ENCODE data around the gene ZNF474. TPM values are rescaled to one million over a fixed set of nuclear protein-coding genes. Genes with fewer than 3 reads are reported as not detected.
A peak's percentile ranks its signal among the peaks of the same experiment; 100 is the strongest.
"Not testable (repeated sequence)": the region's sequence is repeated elsewhere in the genome, so short reads cannot be mapped to it uniquely, and the experiment has no call there.

Gene ZNF474
- total and polyA plus RNA-seq, 2 donors from 2014 or later, result 0.38 TPM; not detected in 1

- no peak overlapping the region for H3K9ac ChIP-seq (ENCODE audit: low read length in 3 of 3)
- intact Hi-C loops (cut with DNase I), result no loop called here
- H3K27ac ChIP-seq (ENCODE audit: low read depth in 2 of 2, low read length in 2 of 2), result no peak overlapping the region
- TF ChIP-seq, protein P1, sequence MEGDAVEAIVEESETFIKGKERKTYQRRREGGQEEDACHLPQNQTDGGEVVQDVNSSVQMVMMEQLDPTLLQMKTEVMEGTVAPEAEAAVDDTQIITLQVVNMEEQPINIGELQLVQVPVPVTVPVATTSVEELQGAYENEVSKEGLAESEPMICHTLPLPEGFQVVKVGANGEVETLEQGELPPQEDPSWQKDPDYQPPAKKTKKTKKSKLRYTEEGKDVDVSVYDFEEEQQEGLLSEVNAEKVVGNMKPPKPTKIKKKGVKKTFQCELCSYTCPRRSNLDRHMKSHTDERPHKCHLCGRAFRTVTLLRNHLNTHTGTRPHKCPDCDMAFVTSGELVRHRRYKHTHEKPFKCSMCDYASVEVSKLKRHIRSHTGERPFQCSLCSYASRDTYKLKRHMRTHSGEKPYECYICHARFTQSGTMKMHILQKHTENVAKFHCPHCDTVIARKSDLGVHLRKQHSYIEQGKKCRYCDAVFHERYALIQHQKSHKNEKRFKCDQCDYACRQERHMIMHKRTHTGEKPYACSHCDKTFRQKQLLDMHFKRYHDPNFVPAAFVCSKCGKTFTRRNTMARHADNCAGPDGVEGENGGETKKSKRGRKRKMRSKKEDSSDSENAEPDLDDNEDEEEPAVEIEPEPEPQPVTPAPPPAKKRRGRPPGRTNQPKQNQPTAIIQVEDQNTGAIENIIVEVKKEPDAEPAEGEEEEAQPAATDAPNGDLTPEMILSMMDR (IDR thresholded peaks at IDR 0.05; ENCODE audit: borderline replicate concordance, extremely low read depth, insufficient read depth), result no peak
- H3K9me3 ChIP-seq (ENCODE audit: control insufficient read depth in 2 of 3, insufficient read depth in 1 of 3, low read length in 3 of 3), result no peaks in the 10 kb centered on the region
- no peaks in the 10 kb centered on the region for H3K36me3 ChIP-seq (ENCODE audit: control insufficient read depth in 2 of 3, insufficient read depth in 3 of 3, low read length in 3 of 3)
- H3K27me3 ChIP-seq (ENCODE audit: control insufficient read depth, insufficient read depth, low read length), result no peaks in the 10 kb centered on the region
- no peaks in the 10 kb centered on the region for H3K4me1 ChIP-seq (ENCODE audit: control insufficient read depth in 2 of 3, insufficient read depth in 2 of 3, low read depth in 1 of 3, low read length in 3 of 3)
- DNase-seq (no peak), FAIRE-seq (no peak)
- no peak overlapping the region for H3K4me3 ChIP-seq (ENCODE audit: low read length in 3 of 3)
These were observed 40.0 kb upstream of the ZNF474 start for GRCh38 chr5:122089096-122090013.

DNA sequence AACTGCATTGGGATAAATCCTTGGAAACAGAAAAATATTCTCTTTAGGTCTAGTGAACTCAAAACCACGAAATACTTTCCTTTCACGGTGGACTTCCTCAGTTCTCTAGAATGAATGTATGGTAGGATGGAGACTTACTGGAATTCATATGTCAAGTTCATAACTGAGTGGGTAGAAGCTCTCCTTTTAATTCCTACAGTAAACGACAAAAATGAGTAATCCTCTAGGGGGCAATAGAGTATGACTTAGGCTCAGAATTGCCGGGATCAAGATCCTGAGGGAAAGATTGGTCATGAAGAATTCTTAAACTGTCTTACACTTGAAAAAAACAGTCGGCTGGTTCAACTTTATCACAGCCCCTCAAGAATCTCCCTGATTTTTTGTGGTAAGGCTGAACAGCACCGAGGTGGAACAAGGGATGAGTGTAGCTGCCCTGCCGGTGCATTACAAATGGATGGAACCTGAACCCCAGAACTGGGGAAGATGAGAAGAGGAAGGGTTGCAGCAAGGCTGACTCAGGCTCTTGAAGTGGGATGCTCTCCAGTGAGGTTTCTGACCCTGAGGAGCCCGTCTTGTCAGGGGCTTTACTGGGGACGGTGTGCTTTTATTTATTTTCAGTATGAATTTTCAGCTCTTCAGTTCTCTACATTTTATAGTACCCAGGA lies 37.3 kb upstream of the ZNF474 start:
- no peaks in the 10 kb centered on the region for H3K36me3 ChIP-seq (ENCODE audit: control insufficient read depth in 2 of 3, insufficient read depth in 3 of 3, low read length in 3 of 3)
- DNase-seq (peak in 2 of 5 donors; percentile 24 to 53), FAIRE-seq (peak; percentile 21)
- H3K4me3 ChIP-seq (ENCODE audit: low read length in 3 of 3), result no peak overlapping the region
- H3K27ac ChIP-seq (ENCODE audit: low read depth in 2 of 2, low read length in 2 of 2), result no peak overlapping the region
- H3K9me3 ChIP-seq (ENCODE audit: control insufficient read depth in 2 of 3, insufficient read depth in 1 of 3, low read length in 3 of 3), result no peaks in the 10 kb centered on the region
- no peak overlapping the region for H3K9ac ChIP-seq (ENCODE audit: low read length in 3 of 3)
- intact Hi-C loops (cut with DNase I), result no loop called here
- no peaks in the 10 kb centered on the region for H3K4me1 ChIP-seq (ENCODE audit: control insufficient read depth in 2 of 3, insufficient read depth in 2 of 3, low read depth in 1 of 3, low read length in 3 of 3)
- TF ChIP-seq, protein P1 (IDR thresholded peaks at IDR 0.05; ENCODE audit: borderline replicate concordance, extremely low read depth, insufficient read depth), result peak; percentile 17
- no peaks in the 10 kb centered on the region for H3K27me3 ChIP-seq (ENCODE audit: control insufficient read depth, insufficient read depth, low read length)

GRCh38 chr5:122093415-122094180 lies 35.7 kb upstream of the ZNF474 start:
- intact Hi-C loops (cut with DNase I), result no loop called here
- Histone ChIP-seq H3K27ac (ENCODE audit: low read depth in 2 of 2, low read length in 2 of 2) (no peak overlapping the region), H3K9ac (ENCODE audit: low read length in 3 of 3) (no peak overlapping the region), H3K27me3 (ENCODE audit: control insufficient read depth, insufficient read depth, low read length) (no peaks in the 10 kb centered on the region), H3K4me3 (ENCODE audit: low read length in 3 of 3) (no peak overlapping the region), H3K36me3 (ENCODE audit: control insufficient read depth in 2 of 3, insufficient read depth in 3 of 3, low read length in 3 of 3) (no peaks in the 10 kb centered on the region), H3K9me3 (ENCODE audit: control insufficient read depth in 2 of 3, insufficient read depth in 1 of 3, low read length in 3 of 3) (no peaks in the 10 kb centered on the region), H3K4me1 (ENCODE audit: control insufficient read depth in 2 of 3, insufficient read depth in 2 of 3, low read depth in 1 of 3, low read length in 3 of 3) (no peaks in the 10 kb centered on the region)
- DNase-seq (no peak), FAIRE-seq (no peak)
- TF ChIP-seq, protein P1 (IDR thresholded peaks at IDR 0.05; ENCODE audit: borderline replicate concordance, extremely low read depth, insufficient read depth), result no peak

GRCh38 chr5:122094251-122094650 lies 35.1 kb upstream of the ZNF474 start:
- H3K27me3 ChIP-seq (ENCODE audit: control insufficient read depth, insufficient read depth, low read length); H3K4me1 ChIP-seq (ENCODE audit: control insufficient read depth in 2 of 3, insufficient read depth in 2 of 3, low read depth in 1 of 3, low read length in 3 of 3); DNase-seq; H3K9me3 ChIP-seq (ENCODE audit: control insufficient read depth in 2 of 3, insufficient read depth in 1 of 3, low read length in 3 of 3); intact Hi-C loops (cut with DNase I); H3K27ac ChIP-seq (ENCODE audit: low read depth in 2 of 2, low read length in 2 of 2); H3K4me3 ChIP-seq (ENCODE audit: low read length in 3 of 3); H3K9ac ChIP-seq (ENCODE audit: low read length in 3 of 3); FAIRE-seq; H3K36me3 ChIP-seq (ENCODE audit: control insufficient read depth in 2 of 3, insufficient read depth in 3 of 3, low read length in 3 of 3): not testable (repeated sequence)
